NCI-H748 (cell line): Measurements from ENCODE around the gene PLCB2.
A peak's percentile ranks its signal among the peaks of the same experiment; 100 is the strongest.

Source experiments
- DNase-seq: peaks from one replicate; lab custom pipeline; 2025; ENCODE audit not compliant: unreplicated experiment; lab: John Stamatoyannopoulos, UW

Gene PLCB2

GRCh38 chr15:40306371-40306770 is 1.4 kb downstream of the PLCB2 start:
- no peak for DNase-seq

GRCh38 chr15:40305281-40305680 is 2.5 kb downstream of the PLCB2 start:
- DNase-seq: no peak

GRCh38 chr15:40303576-40303975 is 4.2 kb downstream of the PLCB2 start:
- no peak for DNase-seq

GRCh38 chr15:40302981-40303380 is 4.8 kb downstream of the PLCB2 start:
- DNase-seq: no peak

GRCh38 chr15:40302288-40302886 is 5.3 kb downstream of the PLCB2 start:
- DNase-seq: no peak

GRCh38 chr15:40301467-40302179 is 6.1 kb downstream of the PLCB2 start:
- no peak for DNase-seq

- DNase-seq: no peak
Measured at GRCh38 chr15:40300771-40301170, 7.0 kb downstream of the PLCB2 start.

GRCh38 chr15:40300367-40300766 is 7.4 kb downstream of the PLCB2 start:
- DNase-seq: no peak

- DNase-seq: no peak
Measured at GRCh38 chr15:40298216-40298935, 9.4 kb downstream of the PLCB2 start.

GRCh38 chr15:40297356-40297755 is 10.4 kb downstream of the PLCB2 start:
- no peak for DNase-seq

- DNase-seq: no peak
Measured at GRCh38 chr15:40296561-40297230, 11.0 kb downstream of the PLCB2 start.

GRCh38 chr15:40295877-40296560 is 11.7 kb downstream of the PLCB2 start:
- no peak for DNase-seq

- no peak for DNase-seq
Measured at GRCh38 chr15:40295297-40295696, 12.4 kb downstream of the PLCB2 start.

- peak; percentile 27 for DNase-seq
Measured at GRCh38 chr15:40293905-40294895, 13.5 kb downstream of the PLCB2 start.

- no peak for DNase-seq
Measured at GRCh38 chr15:40293006-40293405, 14.7 kb downstream of the PLCB2 start.

- DNase-seq: no peak
Measured at GRCh38 chr15:40292246-40292645, 15.5 kb downstream of the PLCB2 start.

GRCh38 chr15:40290918-40291574 is 16.7 kb downstream of the PLCB2 start:
- peak; percentile 67 for DNase-seq

GRCh38 chr15:40290545-40290917 is 17.2 kb downstream of the PLCB2 start:
- no peak for DNase-seq

GRCh38 chr15:40289140-40289775 is 18.5 kb downstream of the PLCB2 start:
- DNase-seq: no peak
